ENCODE results near the gene SEC16B. TPM values are rescaled to one million over a fixed set of nuclear protein-coding genes. Genes with fewer than 3 reads are reported as not detected.
A peak's percentile ranks its signal among the peaks of the same experiment; 100 is the strongest.

Gene SEC16B
- total RNA-seq, 1 experiment from 2014 or later = 0.39 TPM

DNA sequence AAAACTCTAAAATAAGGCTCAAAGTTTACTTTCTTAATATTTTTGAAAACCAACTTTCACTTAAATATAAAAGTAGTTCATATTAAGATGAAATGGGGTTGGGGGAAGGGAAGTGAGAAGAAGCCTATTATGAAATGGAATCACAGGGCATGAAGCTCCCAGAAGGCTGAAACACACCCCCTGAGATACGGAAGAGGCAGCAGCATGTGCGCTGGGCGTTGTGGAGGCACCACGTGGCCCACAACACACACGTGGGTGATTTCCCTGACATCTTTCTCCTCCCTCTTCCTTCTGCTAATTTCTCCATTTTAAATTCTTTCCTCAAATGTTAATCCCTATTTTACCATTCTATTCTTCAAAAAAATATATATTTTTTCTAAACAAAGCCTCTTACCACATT, 35.6 kb upstream of the SEC16B start:
- ChIA-PET POLR2A (no interaction called here), CTCF (no interaction called here)
- no peaks in the 10 kb centered on the region for H3K9me3 ChIP-seq (ENCODE audit: control insufficient read depth, insufficient read depth, low read depth, low read length)
- no peak overlapping the region for H3K27ac ChIP-seq (ENCODE audit: low read length)
- no peak for ATAC-seq
- no peak for DNase-seq (ENCODE audit: low read depth, low spot score)
- in situ Hi-C loops (cut with HindIII; ENCODE audit: low pct_unique_long_range_greater_than_20kb, low sequenced_read_pairs) = no loop called here
- no peak overlapping the region for H3K4me3 ChIP-seq (ENCODE audit: low read depth in 2 of 2, low read length in 2 of 2)
- no TSS peak for BruUV-seq (replicated peaks)
- no peaks in the 10 kb centered on the region for H3K4me1 ChIP-seq (ENCODE audit: control insufficient read depth, insufficient read depth, low read length)
- no peaks in the 10 kb centered on the region for H3K36me3 ChIP-seq (ENCODE audit: control insufficient read depth, insufficient read depth, low read length)
- intact Hi-C loops (cut with micrococcal nuclease; ENCODE audit: unreplicated experiment) = no loop called here
- TF ChIP-seq, protein P1, sequence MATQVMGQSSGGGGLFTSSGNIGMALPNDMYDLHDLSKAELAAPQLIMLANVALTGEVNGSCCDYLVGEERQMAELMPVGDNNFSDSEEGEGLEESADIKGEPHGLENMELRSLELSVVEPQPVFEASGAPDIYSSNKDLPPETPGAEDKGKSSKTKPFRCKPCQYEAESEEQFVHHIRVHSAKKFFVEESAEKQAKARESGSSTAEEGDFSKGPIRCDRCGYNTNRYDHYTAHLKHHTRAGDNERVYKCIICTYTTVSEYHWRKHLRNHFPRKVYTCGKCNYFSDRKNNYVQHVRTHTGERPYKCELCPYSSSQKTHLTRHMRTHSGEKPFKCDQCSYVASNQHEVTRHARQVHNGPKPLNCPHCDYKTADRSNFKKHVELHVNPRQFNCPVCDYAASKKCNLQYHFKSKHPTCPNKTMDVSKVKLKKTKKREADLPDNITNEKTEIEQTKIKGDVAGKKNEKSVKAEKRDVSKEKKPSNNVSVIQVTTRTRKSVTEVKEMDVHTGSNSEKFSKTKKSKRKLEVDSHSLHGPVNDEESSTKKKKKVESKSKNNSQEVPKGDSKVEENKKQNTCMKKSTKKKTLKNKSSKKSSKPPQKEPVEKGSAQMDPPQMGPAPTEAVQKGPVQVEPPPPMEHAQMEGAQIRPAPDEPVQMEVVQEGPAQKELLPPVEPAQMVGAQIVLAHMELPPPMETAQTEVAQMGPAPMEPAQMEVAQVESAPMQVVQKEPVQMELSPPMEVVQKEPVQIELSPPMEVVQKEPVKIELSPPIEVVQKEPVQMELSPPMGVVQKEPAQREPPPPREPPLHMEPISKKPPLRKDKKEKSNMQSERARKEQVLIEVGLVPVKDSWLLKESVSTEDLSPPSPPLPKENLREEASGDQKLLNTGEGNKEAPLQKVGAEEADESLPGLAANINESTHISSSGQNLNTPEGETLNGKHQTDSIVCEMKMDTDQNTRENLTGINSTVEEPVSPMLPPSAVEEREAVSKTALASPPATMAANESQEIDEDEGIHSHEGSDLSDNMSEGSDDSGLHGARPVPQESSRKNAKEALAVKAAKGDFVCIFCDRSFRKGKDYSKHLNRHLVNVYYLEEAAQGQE (IDR thresholded peaks at IDR 0.05; ENCODE audit: insufficient read depth in 1 of 2, low read depth in 2 of 2, low read length in 1 of 2) = no peak
- TF ChIP-seq TCF7L2 (IDR thresholded peaks at IDR 0.05; ENCODE audit: low read depth, low read length) (no peak), SIN3A (IDR thresholded peaks at IDR 0.05; ENCODE audit: borderline replicate concordance, insufficient read depth, low read depth, low read length) (no peak), POLR2AphosphoS5 (IDR thresholded peaks at IDR 0.05; ENCODE audit: low read depth, low read length) (no peak)
- TF ChIP-seq, protein P2, sequence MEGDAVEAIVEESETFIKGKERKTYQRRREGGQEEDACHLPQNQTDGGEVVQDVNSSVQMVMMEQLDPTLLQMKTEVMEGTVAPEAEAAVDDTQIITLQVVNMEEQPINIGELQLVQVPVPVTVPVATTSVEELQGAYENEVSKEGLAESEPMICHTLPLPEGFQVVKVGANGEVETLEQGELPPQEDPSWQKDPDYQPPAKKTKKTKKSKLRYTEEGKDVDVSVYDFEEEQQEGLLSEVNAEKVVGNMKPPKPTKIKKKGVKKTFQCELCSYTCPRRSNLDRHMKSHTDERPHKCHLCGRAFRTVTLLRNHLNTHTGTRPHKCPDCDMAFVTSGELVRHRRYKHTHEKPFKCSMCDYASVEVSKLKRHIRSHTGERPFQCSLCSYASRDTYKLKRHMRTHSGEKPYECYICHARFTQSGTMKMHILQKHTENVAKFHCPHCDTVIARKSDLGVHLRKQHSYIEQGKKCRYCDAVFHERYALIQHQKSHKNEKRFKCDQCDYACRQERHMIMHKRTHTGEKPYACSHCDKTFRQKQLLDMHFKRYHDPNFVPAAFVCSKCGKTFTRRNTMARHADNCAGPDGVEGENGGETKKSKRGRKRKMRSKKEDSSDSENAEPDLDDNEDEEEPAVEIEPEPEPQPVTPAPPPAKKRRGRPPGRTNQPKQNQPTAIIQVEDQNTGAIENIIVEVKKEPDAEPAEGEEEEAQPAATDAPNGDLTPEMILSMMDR (IDR thresholded peaks at IDR 0.05) = no peak
- H3K27me3 ChIP-seq (ENCODE audit: control insufficient read depth, insufficient read depth, low read length) = no peaks in the 10 kb centered on the region

DNA sequence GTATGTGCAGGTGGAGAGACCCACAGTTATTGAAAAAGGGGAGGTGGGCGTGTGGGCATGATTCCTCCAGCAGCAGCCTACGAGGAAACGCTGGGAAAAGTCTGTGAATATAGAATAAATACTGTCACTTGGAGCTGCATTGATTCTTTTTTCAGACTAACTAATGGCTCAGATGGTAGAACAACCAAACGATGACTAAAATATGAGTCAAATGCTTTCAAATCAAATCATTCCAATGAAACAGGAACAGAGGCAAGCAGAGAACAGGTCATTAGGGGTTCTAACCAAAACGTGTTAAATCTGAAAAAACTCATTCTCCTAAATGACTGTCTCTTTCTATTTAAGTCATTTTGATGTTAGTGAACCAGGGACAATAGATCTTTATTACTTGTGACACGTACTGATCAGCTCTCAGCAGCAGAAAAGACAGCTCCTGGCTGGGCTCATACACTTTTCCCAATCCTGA, 35.1 kb upstream of the SEC16B start:
- Histone ChIP-seq H3K27ac (ENCODE audit: low read length) (no peak overlapping the region), H3K36me3 (ENCODE audit: control insufficient read depth, insufficient read depth, low read length) (no peaks in the 10 kb centered on the region), H3K4me1 (ENCODE audit: control insufficient read depth, insufficient read depth, low read length) (no peaks in the 10 kb centered on the region), H3K27me3 (ENCODE audit: control insufficient read depth, insufficient read depth, low read length) (no peaks in the 10 kb centered on the region), H3K4me3 (ENCODE audit: low read depth in 2 of 2, low read length in 2 of 2) (no peak overlapping the region), H3K9me3 (ENCODE audit: control insufficient read depth, insufficient read depth, low read depth, low read length) (no peaks in the 10 kb centered on the region)
- intact Hi-C loops (cut with micrococcal nuclease; ENCODE audit: unreplicated experiment) (no loop called here), in situ Hi-C loops (cut with HindIII; ENCODE audit: low pct_unique_long_range_greater_than_20kb, low sequenced_read_pairs) (no loop called here)
- ChIA-PET CTCF (no interaction called here), POLR2A (no interaction called here)
- DNase-seq (ENCODE audit: low read depth, low spot score) (peak; percentile 38), ATAC-seq (no peak; the same call in 1 of the 2 replicates)
- no TSS peak for BruUV-seq (replicated peaks)
- TF ChIP-seq SIN3A (IDR thresholded peaks at IDR 0.05; ENCODE audit: borderline replicate concordance, insufficient read depth, low read depth, low read length) = no peak
- TF ChIP-seq, protein P2 (IDR thresholded peaks at IDR 0.05) = no peak
- TF ChIP-seq TCF7L2 (IDR thresholded peaks at IDR 0.05; ENCODE audit: low read depth, low read length) = no peak
- TF ChIP-seq POLR2AphosphoS5 (IDR thresholded peaks at IDR 0.05; ENCODE audit: low read depth, low read length) = no peak
- TF ChIP-seq, protein P1 (IDR thresholded peaks at IDR 0.05; ENCODE audit: insufficient read depth in 1 of 2, low read depth in 2 of 2, low read length in 1 of 2) = no peak

Measured in Panc1 (cell line).